Duodenal mucosa (tissue), 2 donors: ENCODE data around the gene NOG.

ENCODE experiments used
- H3K27ac ChIP-seq: one replicate; pipeline ENCODE4 v1.7.0; 2013; ENCODE audit warnings: low read depth, low read length
- H3K27me3 ChIP-seq, 2 donors: one replicate each; pipeline ENCODE4 v1.7.0; 2013; ENCODE audit warnings: low read length in 2 of 2, control low read depth in 1 of 2; ENCODE audit not compliant: insufficient read depth in 2 of 2, control insufficient read depth in 1 of 2
- H3K36me3 ChIP-seq, 2 donors: one replicate each; pipeline ENCODE4 v1.7.0; 2013; ENCODE audit warnings: low read length in 2 of 2, control low read depth in 1 of 2; ENCODE audit not compliant: insufficient read depth in 2 of 2, control insufficient read depth in 1 of 2
- H3K4me1 ChIP-seq, 2 donors: one replicate each; pipeline ENCODE4 v1.7.0; 2013; ENCODE audit warnings: low read length in 2 of 2, control low read depth in 1 of 2; ENCODE audit not compliant: insufficient read depth in 2 of 2, control insufficient read depth in 1 of 2
- H3K4me3 ChIP-seq, 2 donors: one replicate each; pipeline ENCODE4 v1.7.0; 2013; ENCODE audit warnings: low read length in 2 of 2, low read depth in 1 of 2
- H3K9ac ChIP-seq, 2 donors: one replicate each; pipeline ENCODE4 v1.7.0; 2013; ENCODE audit warnings: low read length in 2 of 2, low read depth in 1 of 2
- H3K9me3 ChIP-seq, 2 donors: one replicate each; pipeline ENCODE4 v1.7.0; 2013; ENCODE audit warnings: low read length in 2 of 2, control low read depth in 1 of 2; ENCODE audit not compliant: control insufficient read depth in 1 of 2

Gene NOG

GRCh38 chr17:56604691-56605290 lies 11.3 kb downstream of the NOG start:
- H3K36me3 ChIP-seq, result no peaks in the 10 kb centered on the region
- H3K27ac ChIP-seq, result no peak overlapping the region
- no peaks in the 10 kb centered on the region for H3K27me3 ChIP-seq
- H3K4me1 ChIP-seq, result peaks cover 4 to 13% of the 10 kb centered on the region in 2 donors
- H3K9me3 ChIP-seq, result no peaks in the 10 kb centered on the region
- H3K4me3 ChIP-seq, result no peak overlapping the region
- no peak overlapping the region for H3K9ac ChIP-seq

GRCh38 chr17:56608944-56609343 lies 15.4 kb downstream of the NOG start:
- Histone ChIP-seq H3K36me3 (no peaks in the 10 kb centered on the region), H3K4me1 (peaks cover 0 to 5% of the 10 kb centered on the region in 2 donors), H3K9ac (no peak overlapping the region), H3K27ac (no peak overlapping the region), H3K27me3 (no peaks in the 10 kb centered on the region), H3K9me3 (no peaks in the 10 kb centered on the region), H3K4me3 (no peak overlapping the region)

GRCh38 chr17:56610321-56610720 lies 16.8 kb downstream of the NOG start:
- Histone ChIP-seq H3K9ac (no peak overlapping the region), H3K27me3 (no peaks in the 10 kb centered on the region), H3K4me1 (no peaks in the 10 kb centered on the region), H3K4me3 (no peak overlapping the region), H3K36me3 (no peaks in the 10 kb centered on the region), H3K27ac (no peak overlapping the region), H3K9me3 (no peaks in the 10 kb centered on the region)

- Histone ChIP-seq H3K27ac (no peak overlapping the region), H3K4me3 (no peak overlapping the region), H3K9me3 (no peaks in the 10 kb centered on the region), H3K9ac (no peak overlapping the region), H3K27me3 (no peaks in the 10 kb centered on the region), H3K4me1 (no peaks in the 10 kb centered on the region), H3K36me3 (no peaks in the 10 kb centered on the region)
These were observed 19.6 kb downstream of the NOG start for GRCh38 chr17:56613131-56613530.

GRCh38 chr17:56614522-56614921 lies 21.0 kb downstream of the NOG start:
- Histone ChIP-seq H3K9ac (no peak overlapping the region), H3K9me3 (no peaks in the 10 kb centered on the region), H3K4me3 (no peak overlapping the region), H3K36me3 (no peaks in the 10 kb centered on the region), H3K27me3 (no peaks in the 10 kb centered on the region), H3K27ac (no peak overlapping the region), H3K4me1 (no peaks in the 10 kb centered on the region)

- no peaks in the 10 kb centered on the region for H3K36me3 ChIP-seq
- no peaks in the 10 kb centered on the region for H3K4me1 ChIP-seq
- no peak overlapping the region for H3K4me3 ChIP-seq
- no peaks in the 10 kb centered on the region for H3K27me3 ChIP-seq
- H3K27ac ChIP-seq, result no peak overlapping the region
- no peak overlapping the region for H3K9ac ChIP-seq
- no peaks in the 10 kb centered on the region for H3K9me3 ChIP-seq
These were observed 22.7 kb downstream of the NOG start for GRCh38 chr17:56616239-56616638.

GRCh38 chr17:56623383-56623782 lies 29.9 kb downstream of the NOG start:
- no peaks in the 10 kb centered on the region for H3K4me1 ChIP-seq
- no peaks in the 10 kb centered on the region for H3K27me3 ChIP-seq
- no peak overlapping the region for H3K27ac ChIP-seq
- no peak overlapping the region for H3K4me3 ChIP-seq
- no peaks in the 10 kb centered on the region for H3K9me3 ChIP-seq
- no peak overlapping the region for H3K9ac ChIP-seq
- no peaks in the 10 kb centered on the region for H3K36me3 ChIP-seq

- Histone ChIP-seq H3K4me3 (no peak overlapping the region), H3K36me3 (no peaks in the 10 kb centered on the region), H3K9ac (no peak overlapping the region), H3K9me3 (no peaks in the 10 kb centered on the region), H3K27me3 (no peaks in the 10 kb centered on the region), H3K27ac (no peak overlapping the region), H3K4me1 (no peaks in the 10 kb centered on the region)
These were observed 30.8 kb downstream of the NOG start for GRCh38 chr17:56624309-56624708.

GRCh38 chr17:56624912-56625311 lies 31.4 kb downstream of the NOG start:
- Histone ChIP-seq H3K27ac (no peak overlapping the region), H3K36me3 (no peaks in the 10 kb centered on the region), H3K27me3 (no peaks in the 10 kb centered on the region), H3K9ac (no peak overlapping the region), H3K4me3 (no peak overlapping the region), H3K9me3 (no peaks in the 10 kb centered on the region), H3K4me1 (no peaks in the 10 kb centered on the region)

GRCh38 chr17:56629531-56630075 lies 36.1 kb downstream of the NOG start:
- no peak overlapping the region for H3K27ac ChIP-seq
- H3K36me3 ChIP-seq, result no peaks in the 10 kb centered on the region
- no peaks in the 10 kb centered on the region for H3K9me3 ChIP-seq
- H3K4me1 ChIP-seq, result no peaks in the 10 kb centered on the region
- H3K9ac ChIP-seq, result no peak overlapping the region
- H3K4me3 ChIP-seq, result no peak overlapping the region
- no peaks in the 10 kb centered on the region for H3K27me3 ChIP-seq
